ENCODE data around the gene DNAJC16. TPM values are rescaled to one million over a fixed set of nuclear protein-coding genes. Genes with fewer than 3 reads are reported as not detected.
A peak's percentile ranks its signal among the peaks of the same experiment; 100 is the strongest.

Gene DNAJC16
- total and polyA plus RNA-seq, 2 of the 13 experiments (the other 11 are each of a cell fraction or from before 2014, with no cell fraction given) = 11.4 to 15.4 TPM

GRCh38 chr1:15526490-15527339 lies at the start of gene DNAJC16 (continued):
- TF ChIP-seq ZNF772 (CRISPR knock-in tag; IDR thresholded peaks at IDR 0.05) (peak; percentile 88; the same call in 1 of the 2 replicates), NRL (CRISPR knock-in tag; IDR thresholded peaks at IDR 0.05; ENCODE audit: borderline replicate concordance) (no peak; the same call in 1 of the 2 replicates), GPN1 (CRISPR knock-in tag; IDR thresholded peaks at IDR 0.05; ENCODE audit: borderline replicate concordance) (no peak), MED13 (CRISPR knock-in tag; IDR thresholded peaks at IDR 0.05) (no peak), TCF7L2 (IDR thresholded peaks at IDR 0.05; ENCODE audit: low read depth, low read length) (no peak), NFE2L1 (CRISPR knock-in tag; IDR thresholded peaks at IDR 0.05; ENCODE audit: borderline replicate concordance) (no peak), THAP11 (CRISPR knock-in tag; IDR thresholded peaks at IDR 0.05) (peak; percentile 95), FIP1L1 (IDR thresholded peaks at IDR 0.05; ENCODE audit: borderline replicate concordance, insufficient read depth, low read depth, low read length) (no peak), ZNF556 (CRISPR knock-in tag; IDR thresholded peaks at IDR 0.05; ENCODE audit: borderline replicate concordance) (peak; percentile 91; the same call in 1 of the 2 replicates), ZNF629 (CRISPR knock-in tag; conservative IDR thresholded peaks at IDR 0.05) (no peak), ZSCAN21 (CRISPR knock-in tag; IDR thresholded peaks at IDR 0.05; ENCODE audit: borderline replicate concordance) (peak; percentile 64; the same call in 1 of the 2 replicates), KAT7 (CRISPR knock-in tag; IDR thresholded peaks at IDR 0.05; ENCODE audit: borderline replicate concordance) (no peak; the same call in 1 of the 2 replicates), HNRNPUL1 (IDR thresholded peaks at IDR 0.05; ENCODE audit: low read depth, low read length) (no peak), ZNF101 (CRISPR knock-in tag; IDR thresholded peaks at IDR 0.05; ENCODE audit: borderline replicate concordance, low read depth) (no peak), CENPX (CRISPR knock-in tag; IDR thresholded peaks at IDR 0.05) (no peak), JUND (CRISPR knock-in tag; IDR thresholded peaks at IDR 0.05) (0 out of 2 replicates have a peak, but pooled peaks have one; percentile 45), U2AF2 (IDR thresholded peaks at IDR 0.05; ENCODE audit: low read depth, low read length) (no peak), JUNB (CRISPR knock-in tag; IDR thresholded peaks at IDR 0.05; ENCODE audit: borderline replicate concordance) (no peak), ZMYM3 (CRISPR knock-in tag; IDR thresholded peaks at IDR 0.05) (peak; percentile 45), ZNF224 (CRISPR knock-in tag; IDR thresholded peaks at IDR 0.05) (no peak; the same call in 1 of the 2 replicates), ZNF672 (CRISPR knock-in tag; IDR thresholded peaks at IDR 0.05) (no peak), ZNF510 (CRISPR knock-in tag; IDR thresholded peaks at IDR 0.05; ENCODE audit: low read depth) (0 out of 2 replicates have a peak, but pooled peaks have one; percentile 19)
- TF ChIP-seq, protein P1, sequence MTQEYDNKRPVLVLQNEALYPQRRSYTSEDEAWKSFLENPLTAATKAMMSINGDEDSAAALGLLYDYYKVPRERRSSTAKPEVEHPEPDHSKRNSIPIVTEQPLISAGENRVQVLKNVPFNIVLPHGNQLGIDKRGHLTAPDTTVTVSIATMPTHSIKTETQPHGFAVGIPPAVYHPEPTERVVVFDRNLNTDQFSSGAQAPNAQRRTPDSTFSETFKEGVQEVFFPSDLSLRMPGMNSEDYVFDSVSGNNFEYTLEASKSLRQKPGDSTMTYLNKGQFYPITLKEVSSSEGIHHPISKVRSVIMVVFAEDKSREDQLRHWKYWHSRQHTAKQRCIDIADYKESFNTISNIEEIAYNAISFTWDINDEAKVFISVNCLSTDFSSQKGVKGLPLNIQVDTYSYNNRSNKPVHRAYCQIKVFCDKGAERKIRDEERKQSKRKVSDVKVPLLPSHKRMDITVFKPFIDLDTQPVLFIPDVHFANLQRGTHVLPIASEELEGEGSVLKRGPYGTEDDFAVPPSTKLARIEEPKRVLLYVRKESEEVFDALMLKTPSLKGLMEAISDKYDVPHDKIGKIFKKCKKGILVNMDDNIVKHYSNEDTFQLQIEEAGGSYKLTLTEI (CRISPR knock-in tag; conservative IDR thresholded peaks at IDR 0.05) = no peak
- TF ChIP-seq, protein P2, sequence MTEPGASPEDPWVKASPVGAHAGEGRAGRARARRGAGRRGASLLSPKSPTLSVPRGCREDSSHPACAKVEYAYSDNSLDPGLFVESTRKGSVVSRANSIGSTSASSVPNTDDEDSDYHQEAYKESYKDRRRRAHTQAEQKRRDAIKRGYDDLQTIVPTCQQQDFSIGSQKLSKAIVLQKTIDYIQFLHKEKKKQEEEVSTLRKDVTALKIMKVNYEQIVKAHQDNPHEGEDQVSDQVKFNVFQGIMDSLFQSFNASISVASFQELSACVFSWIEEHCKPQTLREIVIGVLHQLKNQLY (CRISPR knock-in tag; IDR thresholded peaks at IDR 0.05) = peak; percentile 76; the same call in 1 of the 2 replicates
- TF ChIP-seq, protein P3, sequence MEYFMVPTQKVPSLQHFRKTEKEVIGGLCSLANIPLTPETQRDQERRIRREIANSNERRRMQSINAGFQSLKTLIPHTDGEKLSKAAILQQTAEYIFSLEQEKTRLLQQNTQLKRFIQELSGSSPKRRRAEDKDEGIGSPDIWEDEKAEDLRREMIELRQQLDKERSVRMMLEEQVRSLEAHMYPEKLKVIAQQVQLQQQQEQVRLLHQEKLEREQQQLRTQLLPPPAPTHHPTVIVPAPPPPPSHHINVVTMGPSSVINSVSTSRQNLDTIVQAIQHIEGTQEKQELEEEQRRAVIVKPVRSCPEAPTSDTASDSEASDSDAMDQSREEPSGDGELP (IDR thresholded peaks at IDR 0.05; ENCODE audit: borderline replicate concordance, low read depth) = peak; percentile 17; the same call in 1 of the 2 replicates
- TF ChIP-seq, protein P4, sequence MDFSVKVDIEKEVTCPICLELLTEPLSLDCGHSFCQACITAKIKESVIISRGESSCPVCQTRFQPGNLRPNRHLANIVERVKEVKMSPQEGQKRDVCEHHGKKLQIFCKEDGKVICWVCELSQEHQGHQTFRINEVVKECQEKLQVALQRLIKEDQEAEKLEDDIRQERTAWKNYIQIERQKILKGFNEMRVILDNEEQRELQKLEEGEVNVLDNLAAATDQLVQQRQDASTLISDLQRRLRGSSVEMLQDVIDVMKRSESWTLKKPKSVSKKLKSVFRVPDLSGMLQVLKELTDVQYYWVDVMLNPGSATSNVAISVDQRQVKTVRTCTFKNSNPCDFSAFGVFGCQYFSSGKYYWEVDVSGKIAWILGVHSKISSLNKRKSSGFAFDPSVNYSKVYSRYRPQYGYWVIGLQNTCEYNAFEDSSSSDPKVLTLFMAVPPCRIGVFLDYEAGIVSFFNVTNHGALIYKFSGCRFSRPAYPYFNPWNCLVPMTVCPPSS (IDR thresholded peaks at IDR 0.05) = peak; percentile 63; the same call in 1 of the 2 replicates

All from HepG2 (cell line).